HL-60/S4 (cell line): ENCODE measurements around the gene CDKAL1.
"Not testable (repeated sequence)": the region's sequence is repeated elsewhere in the genome, so short reads cannot be mapped to it uniquely, and the experiment has no call there.

Experiments used
- in situ Hi-C: fragments of 300-500 bp; cut with MboI; formaldehyde crosslinking; loops from 2 replicates; pipeline ENCODE4 v1.14.3; 2022; ENCODE audit warnings: low sequenced_read_pairs

Gene CDKAL1

DNA sequence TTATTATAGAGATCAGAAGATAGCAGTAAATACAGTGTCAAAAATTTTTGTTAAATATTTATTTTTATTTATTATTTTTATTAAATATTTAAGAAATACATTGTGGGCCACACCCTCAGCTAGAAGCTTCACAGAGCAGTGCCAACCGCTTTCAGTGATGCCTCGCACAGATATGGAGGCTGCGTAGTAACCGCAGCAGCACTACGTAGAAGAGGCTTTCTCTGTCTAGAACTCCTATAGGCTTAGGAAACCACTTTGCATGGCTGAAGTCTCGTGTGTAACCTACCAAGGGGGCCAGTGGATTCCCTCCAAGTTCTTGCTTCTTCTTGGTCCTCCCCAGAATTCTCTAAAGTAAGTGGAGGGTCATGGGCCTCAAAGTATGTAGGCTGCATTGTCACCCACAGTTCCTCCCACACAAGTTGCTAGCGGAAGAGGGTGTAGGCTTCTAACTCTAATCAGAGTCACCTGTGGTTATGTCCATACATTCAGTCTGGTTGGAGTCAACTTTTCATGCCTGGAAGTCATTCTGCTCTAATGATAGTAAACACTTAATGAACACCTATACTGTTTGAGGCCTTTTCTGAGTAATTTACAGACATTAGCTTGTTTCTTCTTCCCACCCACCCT is 285.6 kb downstream of the CDKAL1 start:
- in situ Hi-C loops, result no loop called here

GRCh38 chr6:20826378-20826777 is 292.1 kb downstream of the CDKAL1 start:
- in situ Hi-C loops, result no loop called here

DNA sequence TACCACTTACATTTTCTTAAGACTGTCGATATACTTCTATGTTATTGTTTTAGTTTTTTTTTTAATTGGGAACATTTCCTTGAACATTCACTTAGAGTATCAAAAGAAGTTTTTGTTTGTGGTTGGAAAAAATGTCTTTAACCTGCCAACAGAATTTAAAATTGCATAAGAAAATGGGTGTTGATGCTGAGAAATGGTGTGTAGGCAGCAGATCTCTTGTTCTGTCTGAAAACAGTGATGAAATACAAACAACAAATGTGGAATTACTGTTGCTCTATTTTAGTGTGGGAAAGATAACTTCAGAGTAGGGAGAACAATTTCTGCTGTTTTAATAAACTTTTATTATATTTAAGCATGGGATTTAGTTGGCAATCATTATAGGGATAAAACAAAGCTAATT is 293.5 kb downstream of the CDKAL1 start:
- in situ Hi-C loops, result no loop called here

GRCh38 chr6:20830576-20830975 is 296.3 kb downstream of the CDKAL1 start:
- in situ Hi-C loops, result no loop called here

DNA sequence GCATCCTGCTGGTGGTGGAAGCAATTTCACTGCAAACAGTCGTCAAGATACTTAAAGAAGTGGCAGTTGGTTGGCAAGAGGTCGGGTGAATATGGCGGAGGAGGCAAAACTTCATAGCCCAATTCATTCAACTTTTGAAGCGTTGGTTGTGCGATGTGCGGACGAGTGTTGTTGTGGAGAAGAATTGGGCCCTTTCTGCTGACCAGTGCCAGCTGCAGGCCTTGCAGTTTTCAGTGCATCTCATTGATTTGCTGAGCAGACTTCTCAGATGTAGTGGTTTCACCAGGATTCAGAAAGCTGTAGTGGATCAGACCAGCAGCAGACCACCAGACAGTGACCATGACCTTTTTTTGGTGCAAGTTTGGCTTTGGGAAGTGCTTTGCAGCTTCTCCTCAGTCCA is 297.0 kb downstream of the CDKAL1 start:
- in situ Hi-C loops, result not testable (repeated sequence)

GRCh38 chr6:20833881-20834515 is 299.7 kb downstream of the CDKAL1 start:
- in situ Hi-C loops, result no loop called here

DNA sequence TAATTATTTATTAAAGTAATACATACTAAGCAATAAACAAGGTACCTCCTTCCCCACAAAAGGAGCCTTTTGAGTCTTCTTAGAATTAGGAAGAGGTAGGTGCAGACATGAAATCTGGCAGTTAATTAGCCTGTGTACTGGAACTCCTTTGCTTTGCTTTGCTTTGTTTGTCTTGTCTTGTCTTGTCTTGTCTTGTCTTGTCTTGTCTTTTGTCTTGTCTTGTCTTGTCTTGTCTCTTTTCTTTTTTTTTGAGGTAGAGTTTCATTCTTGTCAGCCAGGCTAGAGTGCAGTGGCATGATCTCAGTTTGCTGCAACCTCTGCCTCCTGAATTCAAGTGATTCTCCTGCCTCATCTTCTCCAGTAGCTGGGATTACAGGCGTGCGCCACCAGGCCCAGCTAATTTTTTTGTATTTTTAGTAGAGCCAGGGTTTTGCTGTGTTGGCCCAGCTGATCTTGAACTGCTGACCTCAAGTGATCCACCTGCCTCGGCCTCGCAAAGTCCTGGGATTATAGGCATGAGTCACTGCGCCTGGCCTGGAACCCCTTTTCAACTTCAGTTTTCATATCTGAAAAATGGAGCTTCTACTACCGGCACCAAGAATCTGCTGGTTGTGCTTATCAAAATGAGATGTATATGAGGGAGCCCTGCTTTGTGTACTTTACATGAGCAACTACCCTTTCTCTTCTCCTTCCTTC is 301.2 kb downstream of the CDKAL1 start:
- in situ Hi-C loops, result no loop called here

- in situ Hi-C loops, result no loop called here
Observed at GRCh38 chr6:20837189-20837588, 302.9 kb downstream of the CDKAL1 start.

DNA sequence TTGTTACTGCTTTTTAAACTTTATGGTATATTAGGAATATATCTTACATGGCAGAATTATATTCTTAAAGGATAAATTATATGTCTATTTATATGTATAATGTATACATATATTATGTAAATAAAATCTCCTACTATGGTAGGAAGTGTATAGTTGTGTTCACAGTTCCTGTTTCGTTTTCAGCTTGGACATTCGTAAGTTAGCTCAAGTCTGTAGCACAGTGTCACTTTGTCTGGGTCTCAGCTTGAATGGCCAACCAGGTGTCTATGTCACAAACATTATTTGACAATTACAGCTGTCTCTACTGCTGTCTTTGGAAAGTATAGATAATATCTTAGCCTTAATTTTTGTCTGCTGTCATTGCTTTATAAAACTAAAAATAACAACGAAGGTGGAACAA is 303.9 kb downstream of the CDKAL1 start:
- in situ Hi-C loops, result no loop called here

- in situ Hi-C loops, result no loop called here
Observed at GRCh38 chr6:20839630-20840029, 305.4 kb downstream of the CDKAL1 start.

DNA sequence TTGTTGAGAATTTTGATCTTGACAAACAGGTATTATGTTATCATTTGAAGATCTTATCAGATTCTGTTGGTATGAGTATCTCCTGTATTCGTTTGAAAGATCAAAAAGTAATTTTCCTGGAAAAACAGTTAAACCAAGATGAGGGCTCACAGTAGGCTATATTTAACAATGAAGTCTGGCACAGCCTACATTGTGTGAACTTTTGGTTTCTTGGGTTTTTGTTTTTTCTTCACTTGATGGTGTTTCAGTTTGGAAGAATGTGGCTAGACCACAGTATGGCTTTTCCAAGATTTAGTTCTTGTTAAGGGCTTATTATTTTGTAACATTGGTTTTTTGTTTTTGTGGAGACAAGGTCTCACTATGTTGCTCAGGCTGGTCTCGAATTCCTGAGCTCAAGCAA is 306.4 kb downstream of the CDKAL1 start:
- in situ Hi-C loops, result no loop called here

- in situ Hi-C loops, result no loop called here
Observed at GRCh38 chr6:20841806-20842205, 307.5 kb downstream of the CDKAL1 start.

GRCh38 chr6:20845592-20845991 is 311.3 kb downstream of the CDKAL1 start:
- in situ Hi-C loops, result no loop called here

GRCh38 chr6:20846602-20847028 is 312.4 kb downstream of the CDKAL1 start:
- in situ Hi-C loops, result no loop called here

DNA sequence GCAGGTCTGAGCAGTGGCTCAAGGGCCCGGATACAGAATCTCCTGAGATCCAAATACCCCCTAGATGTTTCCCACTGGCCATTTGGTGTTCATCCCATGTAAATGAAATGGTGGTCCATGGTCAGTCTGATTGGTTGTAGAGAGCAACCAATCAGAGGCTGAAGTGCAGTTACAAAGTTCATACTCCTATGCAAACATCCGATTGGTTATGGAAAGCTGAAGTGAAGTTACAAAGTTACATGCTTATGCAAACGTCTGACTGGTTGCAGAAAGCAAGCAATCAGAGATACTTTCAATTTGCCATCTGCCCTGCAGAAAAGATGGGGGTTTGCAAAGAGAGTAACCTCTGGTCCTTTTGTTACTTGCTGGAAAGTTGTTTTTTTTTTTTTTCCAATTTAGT is 313.6 kb downstream of the CDKAL1 start:
- in situ Hi-C loops, result no loop called here

DNA sequence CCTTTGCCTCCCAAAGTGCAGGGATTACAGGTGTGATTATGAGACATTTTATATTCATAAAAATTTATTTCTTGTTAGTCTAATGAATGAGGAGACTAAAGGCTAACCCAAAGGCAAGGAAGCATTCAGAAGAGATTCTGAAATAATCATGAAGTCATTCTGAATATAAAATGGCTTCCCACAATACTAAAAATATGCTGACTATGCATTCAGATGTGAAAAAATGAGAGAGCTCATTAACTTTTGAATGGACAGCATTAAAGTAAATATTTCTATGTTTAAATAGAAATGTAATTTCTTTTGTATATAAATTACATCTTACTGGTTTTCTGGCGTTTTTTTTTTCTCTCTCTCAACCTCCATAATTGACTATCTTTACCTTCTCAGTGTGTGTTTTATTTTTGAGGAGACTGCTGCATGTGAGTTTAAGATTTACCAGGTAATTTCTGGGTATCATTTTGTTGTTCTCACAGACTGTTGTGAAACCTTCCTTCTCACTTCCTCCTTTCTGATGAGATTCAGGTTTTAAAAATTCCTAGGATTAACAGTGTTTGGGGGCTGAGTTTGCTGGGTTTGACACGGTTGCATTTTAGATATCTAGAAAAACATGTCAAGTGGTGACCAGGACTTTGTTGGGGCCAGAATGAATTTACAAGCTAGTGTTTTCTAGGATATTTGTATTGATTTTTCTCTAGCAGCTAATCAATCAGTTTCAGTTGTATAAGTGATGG is 316.6 kb downstream of the CDKAL1 start:
- in situ Hi-C loops, result no loop called here

DNA sequence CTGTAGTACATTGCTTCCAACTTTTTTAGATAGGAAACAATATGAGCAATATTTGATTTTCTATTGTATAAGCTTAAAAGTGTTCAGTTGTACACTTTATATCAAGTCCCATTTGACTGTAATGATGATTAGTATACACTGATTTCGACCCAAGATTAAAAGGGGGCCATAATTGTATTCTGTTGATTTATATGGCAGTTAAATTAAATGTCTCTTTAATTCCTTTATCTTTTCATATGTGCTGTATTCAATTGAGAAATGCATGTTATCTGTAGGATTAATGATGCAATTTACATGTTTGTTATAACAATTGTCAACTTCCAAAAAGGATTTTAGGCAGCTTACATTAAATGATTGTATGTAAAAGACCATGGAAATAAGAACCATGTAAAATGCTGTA is 317.5 kb downstream of the CDKAL1 start:
- in situ Hi-C loops, result no loop called here

DNA sequence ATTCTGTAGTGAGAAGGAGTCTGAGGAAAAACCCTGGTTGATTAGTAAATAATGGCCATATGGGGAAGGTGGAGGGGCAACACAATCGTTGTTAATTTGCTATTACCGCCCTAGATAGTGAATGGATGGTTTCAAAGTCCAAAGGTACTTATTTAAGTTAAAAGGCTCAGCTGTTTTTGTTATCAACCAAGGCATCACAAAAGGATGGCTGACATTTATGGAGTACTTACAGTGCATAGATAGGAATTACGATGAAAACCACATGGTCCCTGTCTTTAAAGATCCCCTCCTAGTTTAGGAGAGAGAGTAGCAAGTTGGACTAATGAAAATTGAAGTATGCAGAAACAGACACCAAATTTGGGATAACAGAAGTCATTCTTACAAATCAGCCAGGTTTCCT is 319.6 kb downstream of the CDKAL1 start:
- in situ Hi-C loops, result no loop called here

DNA sequence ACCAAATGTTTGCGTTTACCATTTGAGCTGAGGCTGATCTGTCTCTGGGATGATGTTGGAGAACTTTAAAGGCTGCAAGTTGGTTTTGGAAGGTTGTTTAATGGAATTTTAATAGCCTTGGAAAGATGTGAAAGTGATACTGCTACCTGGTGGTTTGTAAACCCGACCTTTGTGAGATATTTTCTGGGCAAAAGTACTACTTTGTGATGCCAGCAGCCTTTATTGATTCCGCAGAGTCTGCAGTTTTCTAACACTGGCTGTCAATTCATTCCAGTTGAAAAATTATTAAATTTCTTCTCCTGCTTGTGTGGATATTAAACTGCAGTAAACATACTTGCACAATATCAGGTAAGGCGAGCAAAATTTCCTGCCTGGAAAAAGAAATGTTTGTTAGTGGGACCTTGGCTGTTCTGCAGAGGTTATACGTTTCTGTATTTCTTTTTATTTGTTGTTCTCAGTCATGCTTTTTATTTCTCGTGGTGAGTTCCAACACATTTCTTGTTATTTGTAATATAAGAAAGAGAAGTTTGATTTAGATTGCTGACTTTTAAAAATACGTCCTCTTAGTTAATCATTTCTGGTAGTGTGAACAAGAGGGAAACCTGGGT is 322.5 kb downstream of the CDKAL1 start:
- in situ Hi-C loops, result no loop called here

- in situ Hi-C loops, result no loop called here
Observed at GRCh38 chr6:20861481-20861880, 327.2 kb downstream of the CDKAL1 start.

GRCh38 chr6:20866036-20866435 is 331.8 kb downstream of the CDKAL1 start:
- in situ Hi-C loops, result no loop called here
